RPMI7951 (cell line): ENCODE measurements around the gene MTCH2. TPM values are rescaled to one million over a fixed set of nuclear protein-coding genes. Genes with fewer than 3 reads are reported as not detected.
"Not testable (repeated sequence)": the region's sequence is repeated elsewhere in the genome, so short reads cannot be mapped to it uniquely, and the experiment has no call there.

ENCODE experiments used
- DNase-seq: peaks from one replicate; pipeline ENCODE4 v3.0.0-alpha.2; 2012; ENCODE audit warnings: low read depth
- total RNA-seq: library from RNA; depleted of rRNA; stranded (reverse); fragments of >200 nt; shearing (Covaris generic); gene quantifications from 2 replicates; pipeline ENCODE4 v1.2.3, GENCODE V29; 2014

MTCH2 gene
- total RNA-seq, 1 experiment from 2014 or later, result 135 TPM

DNA sequence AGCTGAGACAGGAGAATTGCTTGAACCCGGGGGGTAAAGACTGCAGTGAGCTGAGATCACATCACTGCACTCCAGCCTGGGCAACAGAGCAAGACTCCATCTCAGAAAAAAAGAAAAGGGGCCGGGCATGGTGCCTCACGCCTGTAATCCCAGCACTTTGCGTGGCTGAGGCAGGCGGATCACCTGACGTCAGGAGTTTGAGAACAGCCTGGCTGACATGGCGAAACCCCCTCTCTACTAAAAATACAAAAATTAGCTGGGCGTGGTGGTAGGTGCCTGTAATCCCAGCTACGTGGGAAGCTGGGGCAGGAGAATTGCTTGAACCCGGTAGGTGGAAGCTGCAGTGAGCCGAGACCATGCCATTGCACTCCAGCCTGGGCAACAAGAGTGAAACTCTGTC lies 6.0 kb downstream of the MTCH2 start:
- not testable (repeated sequence) for DNase-seq

DNA sequence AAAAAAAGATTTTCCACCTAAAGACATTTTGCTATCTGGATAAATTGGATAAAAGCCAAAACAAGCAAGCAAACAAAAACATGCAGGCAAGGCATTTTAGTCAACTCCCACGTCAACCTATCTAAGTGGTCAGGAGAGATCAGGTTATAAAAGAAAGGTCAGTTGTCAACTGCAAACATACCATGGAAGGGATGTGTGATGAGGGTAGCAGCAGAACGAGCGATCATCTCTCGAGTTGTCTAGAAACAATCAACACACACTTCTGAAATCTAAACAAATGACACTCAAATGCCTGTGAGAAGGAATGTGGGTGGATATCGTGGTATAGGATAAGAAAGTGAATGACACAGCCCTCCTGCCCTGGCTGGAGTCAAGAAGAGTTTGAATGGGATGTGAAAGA lies 10.9 kb downstream of the MTCH2 start:
- DNase-seq, result no peak

DNA sequence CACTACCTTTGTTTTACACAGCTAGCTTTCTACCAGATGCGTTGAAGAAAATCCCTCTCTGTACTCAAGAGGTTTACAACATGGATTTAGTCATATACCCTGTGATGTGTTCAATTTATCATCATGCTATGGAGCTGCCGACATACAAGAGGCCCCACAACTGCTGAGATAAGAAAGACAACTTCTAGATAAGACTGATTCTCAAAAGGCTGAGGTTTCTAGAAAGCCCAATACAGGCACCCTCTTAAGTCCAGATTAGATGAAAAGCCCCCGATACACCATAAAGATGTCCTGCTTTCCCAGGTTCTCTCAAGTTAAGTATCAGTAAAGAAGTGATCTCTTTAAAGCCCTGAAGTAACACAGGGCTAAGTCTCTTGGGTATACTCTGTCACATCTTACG lies 14.3 kb downstream of the MTCH2 start:
- no peak for DNase-seq

DNA sequence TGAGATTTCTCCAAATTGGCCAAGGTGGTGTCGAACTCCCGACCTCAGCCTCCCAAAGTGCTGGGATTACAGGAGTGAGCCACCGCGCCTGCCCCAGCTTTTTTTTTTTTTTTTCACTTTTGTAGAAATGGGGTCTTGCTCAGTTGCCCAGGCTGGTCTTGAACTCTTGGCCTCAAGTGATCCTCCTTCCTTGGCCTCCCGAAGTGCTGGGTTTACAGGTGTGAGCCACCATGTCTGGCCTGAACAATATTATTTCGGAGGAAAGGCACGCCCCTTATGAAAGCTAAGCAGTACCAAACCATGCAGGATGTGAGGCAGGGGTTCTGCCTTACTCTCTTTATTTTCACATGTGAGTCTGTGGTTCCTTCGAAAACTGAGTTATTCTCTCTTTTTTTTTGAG lies 16.1 kb downstream of the MTCH2 start:
- DNase-seq, result no peak

DNA sequence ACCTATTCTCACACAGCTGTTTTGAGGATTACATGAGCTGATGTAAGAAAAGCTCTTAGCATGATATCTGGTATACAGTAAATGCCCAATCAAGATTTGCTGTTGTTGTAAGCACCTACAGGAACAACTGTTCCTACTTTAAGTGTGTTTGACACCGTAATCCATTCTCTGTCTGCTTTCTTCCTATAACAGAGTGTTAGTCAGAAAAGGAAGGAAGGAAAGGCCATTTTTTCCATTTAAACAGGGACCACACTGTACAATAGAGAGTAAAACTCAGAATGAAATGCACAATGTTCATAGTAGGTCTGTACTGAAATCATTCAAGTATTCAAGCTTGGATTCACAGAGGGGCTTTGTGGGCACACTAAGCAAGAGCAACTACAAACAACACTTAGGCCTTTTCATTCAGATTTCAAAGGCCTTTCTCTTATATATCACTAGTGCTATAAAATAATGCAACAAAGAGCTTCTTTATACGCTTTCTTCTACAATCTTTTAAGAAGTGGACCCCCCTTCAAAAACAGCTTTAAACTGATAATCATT lies 21.5 kb downstream of the MTCH2 start:
- DNase-seq, result no peak

DNA sequence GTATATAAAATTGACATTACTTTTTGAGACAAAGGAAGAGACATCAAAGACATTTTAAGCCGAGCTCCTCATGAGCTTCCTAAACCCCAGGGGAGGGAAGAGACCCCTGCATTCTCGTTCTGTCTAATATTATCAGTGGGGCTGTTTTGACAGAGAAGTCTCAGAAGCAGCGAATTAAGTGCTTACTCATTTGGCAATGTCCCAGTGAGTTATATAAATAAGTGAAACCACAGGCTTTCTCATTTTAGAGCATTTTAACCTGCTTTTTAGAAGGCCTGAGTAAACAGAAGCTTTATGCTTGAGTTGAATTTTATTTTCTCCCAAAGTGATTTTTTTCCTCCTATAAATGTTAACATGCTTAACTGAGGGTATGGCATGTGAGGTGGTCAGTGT lies 24.9 kb downstream of the MTCH2 start:
- peak; percentile 59 for DNase-seq

DNA sequence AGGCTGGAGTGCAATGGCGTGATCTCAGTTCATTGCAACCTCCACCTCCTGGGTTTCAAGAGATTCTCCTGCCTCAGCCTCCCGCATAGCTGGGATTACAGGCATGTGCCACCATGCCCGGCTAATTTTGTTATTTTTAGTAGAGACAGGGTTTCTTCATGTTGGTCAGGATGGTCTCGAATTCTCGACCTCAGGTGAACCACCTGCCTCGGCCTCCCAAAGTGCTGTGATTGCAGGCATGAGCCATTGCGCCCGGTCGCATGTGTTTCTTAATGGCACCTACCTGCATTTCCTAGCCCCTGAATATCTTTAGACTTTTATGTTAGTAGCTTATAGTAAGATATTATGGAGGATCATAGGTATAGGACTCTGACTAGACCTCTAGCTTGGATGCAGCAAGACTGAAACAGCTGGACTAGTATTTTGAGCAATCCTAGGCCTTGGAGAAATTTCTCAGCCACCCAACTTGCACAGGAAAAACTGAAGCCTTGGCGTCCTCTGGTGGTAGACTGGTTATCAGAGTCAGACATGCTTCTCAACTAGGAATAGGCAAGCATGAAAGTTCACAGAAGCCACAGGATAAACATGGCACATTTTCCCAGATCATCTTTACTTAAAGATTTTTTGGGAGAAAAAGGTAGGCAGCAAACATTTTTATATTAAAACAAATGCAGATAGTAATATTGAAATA lies 25.5 kb downstream of the MTCH2 start:
- DNase-seq, result peak; percentile 52

DNA sequence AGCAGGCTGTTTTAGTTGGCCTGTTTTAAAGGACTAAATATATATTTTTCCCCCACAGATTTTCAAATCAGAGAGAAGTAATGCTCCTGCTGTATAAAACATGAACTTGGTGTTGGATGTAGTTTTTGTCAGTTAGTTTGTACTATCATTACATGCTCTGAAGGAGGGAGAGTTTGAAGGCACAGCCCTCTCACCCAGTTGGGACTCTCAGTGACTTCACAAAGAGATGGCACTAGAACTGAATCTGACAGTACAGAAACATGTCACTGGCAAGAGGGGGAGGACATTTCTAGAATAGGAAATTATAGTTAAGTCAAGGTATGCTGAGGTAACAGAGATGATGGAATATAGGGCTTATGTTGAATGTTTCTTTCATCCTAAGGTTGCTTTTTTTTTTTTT lies 27.1 kb downstream of the MTCH2 start:
- no peak for DNase-seq

DNA sequence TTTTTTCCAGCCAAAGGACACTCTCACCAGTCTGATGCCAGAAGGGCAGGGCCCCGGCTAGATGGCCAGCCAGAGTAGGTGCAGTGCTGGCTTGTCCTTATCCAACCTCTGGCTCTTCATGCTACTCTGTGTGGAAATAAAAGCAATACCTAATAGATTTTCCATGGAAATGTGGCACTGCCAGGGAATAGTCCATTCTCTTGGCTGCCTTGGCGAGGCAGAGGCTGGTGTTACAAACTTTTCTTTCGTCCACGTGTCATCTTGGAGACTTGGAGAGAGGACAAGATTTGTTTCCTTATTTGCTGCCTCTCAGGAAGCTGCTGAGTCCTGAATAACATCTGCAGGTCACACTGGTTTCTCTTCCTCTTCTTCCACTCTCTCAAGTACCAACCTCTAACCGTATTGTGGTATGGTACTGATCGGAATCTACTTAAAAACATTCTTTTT lies 31.0 kb downstream of the MTCH2 start:
- DNase-seq, result no peak

DNA sequence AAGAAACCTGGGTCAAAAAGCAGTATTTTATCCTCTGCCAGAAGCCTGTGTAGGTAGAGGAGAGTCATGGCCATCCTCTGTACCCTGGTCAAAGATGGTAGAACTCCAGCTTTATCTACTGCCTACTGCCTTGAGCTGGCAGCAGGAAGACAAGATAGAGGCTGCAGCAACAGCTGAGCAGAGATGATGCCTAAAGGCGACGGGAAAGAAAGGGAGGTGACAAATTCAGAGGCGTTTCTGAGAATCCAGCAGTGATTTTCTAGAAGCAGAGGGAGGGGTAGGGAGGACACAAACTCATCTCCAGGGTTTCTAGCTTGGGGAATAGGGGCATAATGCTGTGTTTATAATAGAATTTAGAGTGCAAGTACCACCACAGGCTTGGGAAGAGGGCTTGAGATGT lies 32.7 kb downstream of the MTCH2 start:
- DNase-seq, result no peak

DNA sequence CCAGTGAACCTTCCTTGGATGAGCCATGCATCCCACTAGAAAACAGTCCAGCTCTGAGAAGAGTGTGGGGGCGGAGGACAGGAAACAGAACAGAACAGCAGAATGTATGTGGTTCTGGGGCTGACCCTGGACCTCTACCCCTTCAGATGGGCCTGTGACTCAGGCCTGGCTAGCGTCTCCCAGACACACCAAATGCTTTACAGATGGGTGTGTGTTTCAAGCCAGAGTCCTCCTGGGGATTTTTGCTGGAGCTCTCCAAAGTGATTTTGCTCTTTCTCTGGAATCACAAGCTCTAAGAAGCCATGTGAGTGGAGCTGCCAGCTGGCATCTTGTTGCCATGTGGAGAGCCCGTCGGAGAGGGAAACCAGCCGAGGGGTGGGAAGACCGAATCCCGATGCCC lies 35.0 kb downstream of the MTCH2 start:
- peak; percentile 85 for DNase-seq

DNA sequence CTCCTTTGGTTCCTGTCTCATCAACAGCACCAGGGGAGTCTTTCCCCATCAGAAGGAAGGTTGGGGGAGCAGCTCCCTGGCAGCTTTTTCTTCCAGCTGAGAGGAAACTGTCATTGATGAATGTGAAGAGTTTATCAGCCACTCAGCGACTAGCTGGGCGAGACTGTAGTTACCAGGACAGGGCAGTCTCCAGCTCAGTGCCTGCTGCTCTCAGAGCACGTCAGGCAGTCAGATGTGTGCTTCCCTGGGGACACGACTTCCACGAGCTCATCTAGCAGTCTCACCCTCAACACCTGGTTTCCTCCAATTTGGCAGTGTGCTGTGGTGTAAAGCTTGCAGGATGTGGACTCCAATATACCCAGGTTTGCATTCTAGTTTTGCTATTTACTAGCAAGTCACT lies 35.6 kb downstream of the MTCH2 start:
- DNase-seq, result no peak

DNA sequence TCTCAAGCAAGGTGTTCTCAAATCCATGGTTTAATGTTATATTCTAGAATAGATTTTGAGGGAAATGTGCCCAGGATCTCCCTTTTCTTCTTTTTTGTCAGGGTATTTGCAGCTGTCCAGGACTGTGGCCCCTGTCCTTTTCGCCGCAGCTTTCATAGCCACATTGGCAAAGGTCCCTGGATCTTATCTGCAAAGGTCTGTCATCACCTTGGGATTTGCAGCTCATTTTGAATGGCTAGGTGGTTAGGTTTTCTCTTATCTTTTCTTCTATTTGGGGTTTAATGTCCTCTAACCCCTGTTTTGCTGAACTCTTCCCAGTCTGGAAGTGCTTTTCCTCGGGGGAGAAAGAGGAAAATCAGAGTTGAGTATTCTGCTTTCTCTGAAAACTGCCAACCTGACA lies 36.4 kb downstream of the MTCH2 start:
- no peak for DNase-seq

DNA sequence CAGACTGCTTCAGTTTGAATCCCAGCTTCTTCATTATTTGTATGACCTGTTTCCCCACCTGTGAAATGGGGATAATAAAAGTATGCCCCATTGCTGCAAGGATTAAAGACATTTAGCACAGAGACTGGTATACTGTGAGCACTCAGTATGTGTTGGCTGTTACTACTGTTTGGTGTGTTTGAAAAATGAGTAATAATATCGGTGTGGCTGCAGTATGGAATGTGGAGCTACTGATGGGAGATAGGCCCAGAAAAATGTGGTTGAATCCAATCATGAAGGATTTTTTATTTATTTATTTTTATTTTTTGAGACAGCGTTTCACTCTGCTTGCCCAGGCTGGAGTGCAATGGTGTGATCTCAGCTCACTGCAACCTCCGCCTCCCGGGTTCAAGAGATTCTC lies 39.1 kb downstream of the MTCH2 start:
- DNase-seq, result no peak

DNA sequence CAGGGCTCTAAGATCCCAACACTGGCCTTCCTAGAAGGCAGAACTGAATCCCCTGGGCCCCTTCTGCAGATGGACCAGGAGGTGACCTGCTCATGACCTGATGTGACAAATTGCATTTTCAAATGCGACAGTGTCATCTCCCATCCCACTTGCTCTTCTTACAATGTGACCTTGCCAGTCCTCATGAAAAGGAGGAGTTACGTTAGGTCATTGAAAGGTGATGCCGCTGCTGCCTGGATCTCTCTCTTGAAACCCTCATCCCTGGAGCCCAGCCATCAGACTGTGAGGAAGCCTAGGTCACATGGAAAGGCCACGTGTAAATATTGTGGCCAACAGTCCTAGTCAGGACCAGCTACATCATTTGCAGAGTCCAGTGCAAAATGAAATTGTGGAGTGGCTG lies 42.5 kb downstream of the MTCH2 start:
- no peak for DNase-seq

DNA sequence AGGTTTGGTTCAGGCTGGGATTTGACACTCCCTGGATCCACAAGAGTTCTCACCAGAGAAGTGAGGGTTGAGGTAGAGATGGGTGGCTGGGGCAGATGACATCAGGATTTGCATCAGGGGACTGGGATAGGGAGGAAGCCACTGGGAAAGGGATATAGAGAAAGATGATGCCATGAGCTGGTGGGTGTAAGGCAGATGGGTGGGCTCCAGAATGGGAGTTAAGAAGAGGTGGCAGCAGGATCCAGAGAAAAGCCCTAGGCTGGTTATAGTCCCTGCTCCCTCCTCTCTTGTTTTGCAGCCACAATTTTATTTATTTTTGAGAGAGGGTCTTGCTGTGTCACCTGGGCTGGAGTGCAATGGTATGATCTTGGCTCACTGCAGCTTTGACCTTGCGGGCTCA lies 46.4 kb downstream of the MTCH2 start:
- DNase-seq, result no peak

DNA sequence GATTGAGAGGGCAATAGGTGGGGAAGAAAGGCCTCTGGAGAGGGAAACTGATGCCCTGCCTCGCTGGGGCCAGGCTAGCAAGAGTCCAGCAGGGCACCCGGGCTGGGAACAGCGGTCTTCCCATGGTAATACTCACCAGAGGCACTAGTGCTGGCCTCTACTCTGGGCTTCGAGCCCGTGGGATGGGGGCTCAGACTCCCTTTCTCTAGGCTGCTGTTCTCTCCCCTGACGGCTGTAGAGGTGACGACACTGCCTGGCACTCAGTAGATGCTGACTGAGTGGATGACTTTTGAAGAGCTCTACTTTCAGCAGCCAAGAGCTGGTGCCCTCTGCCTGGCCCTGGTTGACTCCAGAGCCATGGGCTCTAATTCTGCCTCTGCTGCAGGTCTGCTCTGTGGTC lies 47.3 kb downstream of the MTCH2 start:
- DNase-seq, result no peak

DNA sequence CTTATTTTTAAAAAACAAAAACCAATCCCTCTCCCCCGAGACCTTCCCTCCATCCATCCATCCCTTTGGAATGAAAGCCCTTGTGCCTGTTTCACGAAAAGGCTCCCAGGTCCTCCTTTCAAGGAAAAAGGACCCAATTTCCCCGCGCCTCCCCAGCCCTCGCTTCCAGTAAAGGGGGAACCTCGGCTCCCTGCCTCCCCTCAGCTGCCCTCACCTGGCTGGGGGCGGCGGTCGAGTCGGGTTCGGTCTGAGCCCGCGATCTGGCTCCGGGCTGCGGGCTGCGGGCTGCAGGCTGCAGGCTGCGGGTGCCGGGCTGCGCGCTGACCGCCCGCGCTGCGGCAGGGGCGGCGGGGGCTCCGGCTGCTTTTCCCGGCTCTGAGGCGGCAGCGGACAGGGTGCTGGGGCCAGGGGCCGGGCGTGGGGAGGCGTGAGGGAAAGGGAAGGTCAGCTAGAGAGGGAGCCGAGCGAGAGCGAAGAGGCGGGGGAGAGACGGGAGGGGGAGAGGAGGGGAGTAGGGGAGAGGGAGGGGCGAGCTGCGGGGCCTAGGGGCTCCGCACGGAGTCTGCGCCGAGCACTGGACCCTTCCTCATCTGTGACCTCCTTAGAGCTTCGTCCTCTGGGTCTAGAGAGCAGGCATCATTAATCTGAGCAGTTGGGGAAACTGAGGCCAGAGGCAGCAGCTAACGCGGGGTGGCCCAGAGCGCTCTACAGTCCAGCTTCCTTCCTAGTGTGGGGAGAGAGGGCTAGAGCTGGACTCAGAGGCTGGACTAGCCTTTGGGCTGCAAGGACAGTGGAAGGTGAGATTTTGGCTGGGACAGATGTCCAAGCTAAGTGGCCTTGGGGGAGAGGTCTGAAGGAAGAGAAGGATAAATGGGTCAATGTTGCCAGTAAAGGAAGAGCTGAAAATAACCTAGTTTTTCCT lies 48.2 kb downstream of the MTCH2 start, which contains the start of gene C1QTNF4:
Gene C1QTNF4 (minus strand): TSS at position 478 of the 922 bp plus-strand sequence. CDS start 3,601 bp downstream, outside the sequence.
- DNase-seq, result no peak

DNA sequence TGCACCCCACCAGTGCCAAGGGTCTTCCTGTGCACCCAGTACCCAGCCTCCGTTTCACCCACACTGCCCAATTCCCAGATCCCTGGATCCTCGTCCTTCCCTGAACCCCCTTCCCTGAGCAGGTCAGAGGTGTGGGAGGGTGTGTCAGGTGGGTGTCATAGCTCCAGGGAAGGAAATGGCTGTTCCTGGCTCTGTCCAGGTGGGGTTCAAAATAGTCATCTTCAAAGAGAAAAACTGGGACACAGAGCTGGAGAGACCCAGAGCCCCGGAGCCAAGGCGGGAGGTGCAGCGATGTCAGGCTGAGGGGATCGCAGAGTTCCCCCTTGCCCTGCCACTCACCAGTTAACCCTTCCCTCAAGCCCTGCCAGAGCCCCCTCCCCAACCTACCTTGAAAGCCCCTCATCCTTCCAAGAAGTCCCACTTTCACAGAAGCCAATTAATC lies 48.8 kb downstream of the MTCH2 start:
- no peak for DNase-seq

DNA sequence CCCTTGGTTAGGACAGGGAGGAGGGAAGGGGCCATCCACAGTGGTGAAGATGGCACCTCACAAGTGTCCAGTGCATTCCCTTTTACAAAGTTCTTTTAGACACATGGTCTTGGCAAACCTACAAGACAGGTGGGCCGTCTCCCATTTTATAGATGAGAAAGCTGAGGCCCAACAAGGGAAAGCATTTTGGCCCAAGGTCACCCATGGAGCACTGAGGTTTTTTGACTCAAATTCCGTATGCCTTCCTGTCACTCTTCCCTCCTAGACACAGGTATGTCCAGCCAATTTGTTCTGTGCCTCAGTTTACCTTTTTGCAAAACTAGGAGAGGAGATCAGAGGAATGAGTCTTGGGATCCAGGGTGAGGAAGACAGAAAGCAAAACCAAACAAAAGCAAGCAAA lies 49.4 kb downstream of the MTCH2 start:
- DNase-seq, result no peak

DNA sequence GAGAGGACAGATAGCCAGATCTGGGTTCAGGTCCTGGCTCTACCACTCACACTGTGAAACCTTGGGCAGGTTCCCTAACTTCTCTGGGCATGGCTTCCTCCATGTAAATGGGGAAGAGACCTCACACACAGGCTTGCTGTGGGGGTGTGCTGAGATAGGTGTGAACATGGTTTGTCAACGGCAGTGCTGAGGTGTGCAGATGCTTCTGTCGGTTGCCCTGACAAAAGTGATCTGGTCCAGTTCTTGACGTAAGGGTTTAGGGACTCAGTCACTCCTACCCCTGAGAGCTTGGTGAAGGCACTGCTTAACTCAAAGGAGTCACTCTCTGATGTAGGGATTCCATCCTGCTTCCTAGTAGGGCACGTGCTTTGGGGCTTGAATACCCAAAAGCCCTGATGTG lies 50.1 kb downstream of the MTCH2 start:
- no peak for DNase-seq

DNA sequence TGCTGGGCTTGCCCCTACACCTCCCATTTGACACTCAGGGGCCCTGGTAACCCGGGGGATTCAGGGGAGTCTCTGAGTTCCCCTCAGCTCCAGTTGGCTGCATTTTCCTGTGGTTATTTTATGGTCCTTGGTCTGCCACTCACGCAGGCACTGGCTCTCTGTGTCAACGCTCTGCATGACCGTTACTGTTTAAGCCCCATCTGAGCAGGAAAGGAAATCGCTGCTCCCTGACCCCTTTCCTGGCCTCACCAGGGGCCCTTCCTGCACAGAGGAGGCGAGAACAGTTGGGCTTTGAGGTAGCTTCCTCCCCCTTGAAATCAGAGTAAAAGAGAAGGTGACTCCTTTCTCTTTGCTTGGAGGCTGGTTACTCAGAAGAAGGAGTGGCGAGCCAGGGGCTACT lies 50.6 kb downstream of the MTCH2 start:
- DNase-seq, result no peak
